Measurements from ENCODE around the gene ORC3.
"Not testable (repeated sequence)": the region's sequence is repeated elsewhere in the genome, so short reads cannot be mapped to it uniquely, and the experiment has no call there.

DNA sequence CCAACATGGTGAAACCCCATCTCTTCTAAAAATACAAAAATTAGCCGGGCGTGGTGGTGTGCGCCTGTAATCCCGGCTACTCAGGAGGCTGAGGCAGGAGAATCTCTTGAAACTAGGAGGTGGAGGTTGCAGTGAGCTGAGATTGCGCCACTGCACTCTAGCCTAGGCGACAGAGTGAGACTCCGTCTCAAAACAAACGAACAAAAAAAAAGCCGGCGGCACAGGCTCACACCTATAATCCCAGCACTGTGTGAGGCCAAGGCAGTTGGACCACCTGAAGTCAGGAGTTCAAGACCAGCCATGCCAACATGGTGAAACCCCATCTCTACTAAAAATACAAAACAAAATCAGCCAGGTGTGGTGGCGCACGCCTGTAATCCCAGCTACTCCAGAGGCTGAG lies 106.9 kb downstream of the ORC3 start:
- TF ChIP-seq, protein P1, sequence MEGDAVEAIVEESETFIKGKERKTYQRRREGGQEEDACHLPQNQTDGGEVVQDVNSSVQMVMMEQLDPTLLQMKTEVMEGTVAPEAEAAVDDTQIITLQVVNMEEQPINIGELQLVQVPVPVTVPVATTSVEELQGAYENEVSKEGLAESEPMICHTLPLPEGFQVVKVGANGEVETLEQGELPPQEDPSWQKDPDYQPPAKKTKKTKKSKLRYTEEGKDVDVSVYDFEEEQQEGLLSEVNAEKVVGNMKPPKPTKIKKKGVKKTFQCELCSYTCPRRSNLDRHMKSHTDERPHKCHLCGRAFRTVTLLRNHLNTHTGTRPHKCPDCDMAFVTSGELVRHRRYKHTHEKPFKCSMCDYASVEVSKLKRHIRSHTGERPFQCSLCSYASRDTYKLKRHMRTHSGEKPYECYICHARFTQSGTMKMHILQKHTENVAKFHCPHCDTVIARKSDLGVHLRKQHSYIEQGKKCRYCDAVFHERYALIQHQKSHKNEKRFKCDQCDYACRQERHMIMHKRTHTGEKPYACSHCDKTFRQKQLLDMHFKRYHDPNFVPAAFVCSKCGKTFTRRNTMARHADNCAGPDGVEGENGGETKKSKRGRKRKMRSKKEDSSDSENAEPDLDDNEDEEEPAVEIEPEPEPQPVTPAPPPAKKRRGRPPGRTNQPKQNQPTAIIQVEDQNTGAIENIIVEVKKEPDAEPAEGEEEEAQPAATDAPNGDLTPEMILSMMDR (conservative IDR thresholded peaks at IDR 0.05; ENCODE audit: low read depth, low read length), result not testable (repeated sequence)
- not testable (repeated sequence) for TF ChIP-seq POLR2A (IDR thresholded peaks at IDR 0.05; ENCODE audit: low read depth, low read length); BHLHE40 (IDR thresholded peaks at IDR 0.05; ENCODE audit: low read depth, low read length); USF2 (IDR thresholded peaks at IDR 0.05; ENCODE audit: low read depth, low read length); RCOR1 (IDR thresholded peaks at IDR 0.05; ENCODE audit: insufficient replicate concordance, low read length); CHD1 (IDR thresholded peaks at IDR 0.05; ENCODE audit: low read depth, low read length); MXI1 (IDR thresholded peaks at IDR 0.05; ENCODE audit: borderline replicate concordance, low read depth, low read length); CEBPB (IDR thresholded peaks at IDR 0.05; ENCODE audit: low read depth, low read length)

Measured in IMR-90 (cell line).